Measurements from ENCODE around the gene SLC16A12.

DNA sequence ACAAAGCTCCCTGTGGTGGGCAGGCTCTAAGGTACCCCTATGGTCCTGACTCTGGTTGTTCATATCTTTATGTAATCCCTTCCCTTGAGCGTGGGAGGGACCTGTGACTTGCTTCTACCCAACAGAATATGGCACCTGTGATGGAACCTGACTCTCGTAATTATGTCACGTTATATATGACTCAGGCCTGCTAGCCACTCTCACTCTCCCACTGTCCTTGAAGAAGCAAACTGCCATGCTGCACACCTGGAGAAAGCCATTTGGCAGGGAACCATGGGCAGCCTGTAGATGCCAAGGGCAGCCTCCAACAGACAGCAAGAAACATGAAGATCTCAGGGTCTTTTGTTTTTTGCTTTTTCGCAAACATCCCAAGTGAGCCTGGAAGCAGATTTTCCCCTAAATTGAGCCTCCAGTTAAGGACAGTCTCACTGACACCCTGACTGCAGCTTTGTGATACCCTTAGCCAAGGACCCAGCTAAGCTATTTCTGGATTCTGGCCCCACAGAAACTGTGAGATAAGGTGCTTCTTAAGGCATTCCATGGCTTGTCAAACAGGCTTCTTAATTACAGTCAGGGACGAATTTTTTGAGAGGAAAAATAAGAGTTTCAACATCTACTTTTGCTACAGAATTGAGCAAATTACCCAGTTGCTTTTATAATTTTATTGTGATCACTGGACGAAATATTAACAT, 71.4 kb downstream of the SLC16A12 start:
- TF ChIP-seq POLR2A (IDR thresholded peaks at IDR 0.05): no peak
- TF ChIP-seq, protein P1, sequence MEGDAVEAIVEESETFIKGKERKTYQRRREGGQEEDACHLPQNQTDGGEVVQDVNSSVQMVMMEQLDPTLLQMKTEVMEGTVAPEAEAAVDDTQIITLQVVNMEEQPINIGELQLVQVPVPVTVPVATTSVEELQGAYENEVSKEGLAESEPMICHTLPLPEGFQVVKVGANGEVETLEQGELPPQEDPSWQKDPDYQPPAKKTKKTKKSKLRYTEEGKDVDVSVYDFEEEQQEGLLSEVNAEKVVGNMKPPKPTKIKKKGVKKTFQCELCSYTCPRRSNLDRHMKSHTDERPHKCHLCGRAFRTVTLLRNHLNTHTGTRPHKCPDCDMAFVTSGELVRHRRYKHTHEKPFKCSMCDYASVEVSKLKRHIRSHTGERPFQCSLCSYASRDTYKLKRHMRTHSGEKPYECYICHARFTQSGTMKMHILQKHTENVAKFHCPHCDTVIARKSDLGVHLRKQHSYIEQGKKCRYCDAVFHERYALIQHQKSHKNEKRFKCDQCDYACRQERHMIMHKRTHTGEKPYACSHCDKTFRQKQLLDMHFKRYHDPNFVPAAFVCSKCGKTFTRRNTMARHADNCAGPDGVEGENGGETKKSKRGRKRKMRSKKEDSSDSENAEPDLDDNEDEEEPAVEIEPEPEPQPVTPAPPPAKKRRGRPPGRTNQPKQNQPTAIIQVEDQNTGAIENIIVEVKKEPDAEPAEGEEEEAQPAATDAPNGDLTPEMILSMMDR (IDR thresholded peaks at IDR 0.05): no peak
